K562 (cell line): Measurements from ENCODE around the gene CDCA5. TPM values are rescaled to one million over a fixed set of nuclear protein-coding genes. Genes with fewer than 3 reads are reported as not detected.
A peak's percentile ranks its signal among the peaks of the same experiment; 100 is the strongest.

ENCODE experiments used
- DDX20 ChIP-seq: fragments of 450-650 bp; IDR thresholded peaks from 2 replicates; pipeline ENCODE4 v1.6.1; 2016; ENCODE audit warnings: missing genetic modification characterization, low read depth, mild to moderate bottlenecking, missing compliant biosample characterization, moderate library complexity
- E2F3 ChIP-seq: fragments of 250-450 bp; sonication (Bioruptor Pico); IDR thresholded peaks from 2 replicates; pipeline ENCODE4 v1.4.0; 2020; ENCODE audit warnings: mild to moderate bottlenecking
- ESRRB ChIP-seq: fragments of 250-450 bp; sonication (Bioruptor Pico); IDR thresholded peaks from 2 replicates; pipeline ENCODE4 v1.5.0; 2020; ENCODE audit warnings: mild to moderate bottlenecking, moderate library complexity, borderline replicate concordance
- GTF2F1 ChIP-seq: IDR thresholded peaks from 2 replicates; pipeline ENCODE4 v1.6.1; 2011; ENCODE audit warnings: low read depth, low read length, improper control_type of control experiment
- ILK ChIP-seq: fragments of 450-650 bp; IDR thresholded peaks from 2 replicates; pipeline ENCODE4 v1.6.1; 2016; ENCODE audit warnings: missing genetic modification characterization, low read depth, mild to moderate bottlenecking, missing compliant biosample characterization, moderate library complexity, borderline replicate concordance
- KDM4B ChIP-seq, 2 experiments: fragments of 450-650 bp in 1 of 2; sonication (generic) in 1 of 2; IDR thresholded peaks; 2 replicates each; pipeline ENCODE4 v1.6.1; 2016 to 2017; ENCODE audit warnings: borderline replicate concordance in 2 of 2, antibody characterized with exemption in 1 of 2, low read depth in 1 of 2, mild to moderate bottlenecking in 1 of 2
- LARP7 ChIP-seq: fragments of 450-650 bp; IDR thresholded peaks from 2 replicates; pipeline ENCODE4 v1.6.1; 2016
- NR2C1 ChIP-seq, 2 experiments: fragments of 450-650 bp; IDR thresholded peaks; 2 replicates each; pipeline ENCODE4 v1.6.1; 2017; ENCODE audit warnings: mild to moderate bottlenecking in 2 of 2, antibody characterized with exemption in 1 of 2, inconsistent platforms in 1 of 2, missing compliant biosample characterization in 1 of 2, missing genetic modification characterization in 1 of 2
- TCF7L2 ChIP-seq: fragments of 150-350 bp; IDR thresholded peaks from 2 replicates; pipeline ENCODE4 v1.6.1; 2016; ENCODE audit warnings: low read depth, mild to moderate bottlenecking, low read length, moderate library complexity
- TEAD4 ChIP-seq, 2 experiments: sonication (generic) in 1 of 2; formaldehyde crosslinking in 1 of 2; IDR thresholded peaks; 2 replicates each; pipeline versions ENCODE4 v1.6.1 to v1.8.0; 2012 to 2022; ENCODE audit warnings: borderline replicate concordance in 1 of 2, inconsistent platforms in 1 of 2, low read length in 1 of 2, mild to moderate bottlenecking in 1 of 2, missing genetic modification reagents in 1 of 2
- ZNF140 ChIP-seq: fragments of 250-450 bp; sonication (Bioruptor Pico); IDR thresholded peaks from 2 replicates; pipeline ENCODE4 v1.8.0; 2021; ENCODE audit warnings: moderate library complexity, mild to moderate bottlenecking, inconsistent platforms
- ZNF165 ChIP-seq: fragments of 250-450 bp; sonication (Bioruptor Pico); IDR thresholded peaks from 2 replicates; pipeline ENCODE4 v1.4.0; 2020; ENCODE audit warnings: borderline replicate concordance
- ZNF217 ChIP-seq: sonication (generic); formaldehyde crosslinking; IDR thresholded peaks from 2 replicates; pipeline ENCODE4 v1.8.0; 2022; ENCODE audit warnings: mild to moderate bottlenecking, missing genetic modification reagents
- polyA plus RNA-seq, 8 experiments: library from polyadenylated mRNA; depleted of rRNA in 4 of 8; stranded (reverse) in 5 of 8; unstranded in 3 of 8; fragments of >200 nt; fragmentation: Nextera tagmentation in 2 of 8; fragmentation: Illumina TruSeq in 1 of 8; extraction: Ambion mirVana in 2 of 8; extraction: Trizol in 1 of 8; gene quantifications; 2 replicates each; pipeline versions ENCODE4 v1.2.1 to v1.2.3, GENCODE V29; 2011 to 2014; ENCODE audit warnings: inconsistent platforms in 1 of 8, missing spikeins in 1 of 8
- total RNA-seq, 7 experiments: library from RNA; depleted of rRNA in 6 of 7; stranded (reverse); fragments of >200 nt in 6 of 7; fragmentation: Illumina TruSeq in 2 of 7; extraction: Trizol in 2 of 7; gene quantifications; 2 replicates each; pipeline versions ENCODE4 v1.2.1 to v1.2.3, GENCODE V29; 2011 to 2021; ENCODE audit warnings: low replicate concordance in 1 of 7
- TF ChIP-seq, protein P1 (sequence below): fragments of 450-650 bp; IDR thresholded peaks from 2 replicates; pipeline ENCODE4 v1.6.1; 2016; ENCODE audit warnings: mild to moderate bottlenecking
- TF ChIP-seq, protein P2 (sequence below): sonication (generic); formaldehyde crosslinking; IDR thresholded peaks from 2 replicates; pipeline ENCODE4 v1.8.1; 2023; ENCODE audit warnings: mild to moderate bottlenecking, missing genetic modification reagents
- TF ChIP-seq, protein P3 (sequence below): fragments of 250-450 bp; sonication (Bioruptor Pico); IDR thresholded peaks from 2 replicates; pipeline ENCODE4 v1.4.0; 2020; ENCODE audit warnings: mild to moderate bottlenecking, moderate library complexity
- TF ChIP-seq, protein P4 (sequence below): fragments of 250-450 bp; sonication (Bioruptor Pico); IDR thresholded peaks from 2 replicates; pipeline ENCODE4 v1.5.0; 2021

The CDCA5 gene
- total and polyA plus RNA-seq, 9 of the 15 experiments (the other 6 are each of a cell fraction or from before 2014, with no cell fraction given), result 18.9 to 94.3 (median 64.6) TPM

DNA sequence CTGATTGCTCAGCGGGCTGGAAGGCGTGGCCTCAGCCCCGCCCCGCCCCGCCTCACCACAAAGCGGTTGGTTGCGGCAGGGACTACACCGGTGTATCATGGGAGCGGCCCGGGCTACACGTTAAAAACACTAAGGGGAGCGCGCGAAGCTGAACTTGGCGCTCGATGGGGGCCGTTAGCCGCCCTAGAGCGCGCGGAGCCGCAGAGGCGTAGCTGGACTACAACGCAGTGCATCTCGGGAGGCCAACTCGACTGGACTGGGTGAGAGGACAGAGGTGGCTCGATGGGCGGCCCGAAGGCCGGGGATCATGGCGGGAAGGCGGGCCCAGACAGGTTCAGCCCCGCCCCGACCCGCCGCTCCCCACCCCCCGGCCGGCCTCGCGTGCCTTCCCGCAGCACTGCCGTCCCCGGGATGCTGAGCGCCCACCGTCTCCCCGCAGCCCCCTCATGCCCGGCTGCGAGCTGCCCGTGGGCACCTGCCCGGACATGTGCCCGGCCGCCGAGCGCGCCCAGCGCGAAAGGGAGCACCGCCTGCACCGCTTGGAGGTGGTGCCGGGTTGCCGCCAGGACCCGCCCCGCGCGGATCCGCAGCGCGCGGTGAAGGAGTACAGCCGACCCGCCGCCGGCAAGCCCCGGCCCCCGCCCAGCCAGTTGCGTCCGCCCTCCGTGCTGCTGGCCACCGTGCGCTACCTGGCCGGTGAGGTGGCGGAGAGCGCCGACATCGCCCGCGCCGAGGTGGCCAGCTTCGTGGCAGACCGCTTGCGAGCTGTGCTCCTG, 42.8 kb downstream of the CDCA5 start, which contains the start of gene SAC3D1 (continued):
- TF ChIP-seq, protein P1, sequence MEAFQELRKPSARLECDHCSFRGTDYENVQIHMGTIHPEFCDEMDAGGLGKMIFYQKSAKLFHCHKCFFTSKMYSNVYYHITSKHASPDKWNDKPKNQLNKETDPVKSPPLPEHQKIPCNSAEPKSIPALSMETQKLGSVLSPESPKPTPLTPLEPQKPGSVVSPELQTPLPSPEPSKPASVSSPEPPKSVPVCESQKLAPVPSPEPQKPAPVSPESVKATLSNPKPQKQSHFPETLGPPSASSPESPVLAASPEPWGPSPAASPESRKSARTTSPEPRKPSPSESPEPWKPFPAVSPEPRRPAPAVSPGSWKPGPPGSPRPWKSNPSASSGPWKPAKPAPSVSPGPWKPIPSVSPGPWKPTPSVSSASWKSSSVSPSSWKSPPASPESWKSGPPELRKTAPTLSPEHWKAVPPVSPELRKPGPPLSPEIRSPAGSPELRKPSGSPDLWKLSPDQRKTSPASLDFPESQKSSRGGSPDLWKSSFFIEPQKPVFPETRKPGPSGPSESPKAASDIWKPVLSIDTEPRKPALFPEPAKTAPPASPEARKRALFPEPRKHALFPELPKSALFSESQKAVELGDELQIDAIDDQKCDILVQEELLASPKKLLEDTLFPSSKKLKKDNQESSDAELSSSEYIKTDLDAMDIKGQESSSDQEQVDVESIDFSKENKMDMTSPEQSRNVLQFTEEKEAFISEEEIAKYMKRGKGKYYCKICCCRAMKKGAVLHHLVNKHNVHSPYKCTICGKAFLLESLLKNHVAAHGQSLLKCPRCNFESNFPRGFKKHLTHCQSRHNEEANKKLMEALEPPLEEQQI, result no peak
- TF ChIP-seq TEAD4 (IDR thresholded peaks at IDR 0.05; ENCODE audit: low read length) (no peak), TEAD4 (CRISPR knock-in tag; IDR thresholded peaks at IDR 0.05; ENCODE audit: borderline replicate concordance) (no peak), KDM4B (IDR thresholded peaks at IDR 0.05; ENCODE audit: borderline replicate concordance in 2 of 2, low read depth in 1 of 2) (no peak; a peak in 1 of 4 replicates), E2F3 (peak; percentile 82), NR2C1 (IDR thresholded peaks at IDR 0.05) (peak; percentile 84), NR2C1 (tag; IDR thresholded peaks at IDR 0.05) (peak; percentile 94), ZNF217 (CRISPR knock-in tag) (no peak), ESRRB (CRISPR knock-in tag) (no peak), ZNF140 (CRISPR knock-in tag) (no peak), TCF7L2 (no peak), DDX20 (tag) (no peak), ILK (no peak), GTF2F1 (no peak), LARP7 (no peak), ZNF165 (CRISPR knock-in tag) (0 out of 2 replicates have a peak, but pooled peaks have one; percentile 69)
- TF ChIP-seq, protein P2, sequence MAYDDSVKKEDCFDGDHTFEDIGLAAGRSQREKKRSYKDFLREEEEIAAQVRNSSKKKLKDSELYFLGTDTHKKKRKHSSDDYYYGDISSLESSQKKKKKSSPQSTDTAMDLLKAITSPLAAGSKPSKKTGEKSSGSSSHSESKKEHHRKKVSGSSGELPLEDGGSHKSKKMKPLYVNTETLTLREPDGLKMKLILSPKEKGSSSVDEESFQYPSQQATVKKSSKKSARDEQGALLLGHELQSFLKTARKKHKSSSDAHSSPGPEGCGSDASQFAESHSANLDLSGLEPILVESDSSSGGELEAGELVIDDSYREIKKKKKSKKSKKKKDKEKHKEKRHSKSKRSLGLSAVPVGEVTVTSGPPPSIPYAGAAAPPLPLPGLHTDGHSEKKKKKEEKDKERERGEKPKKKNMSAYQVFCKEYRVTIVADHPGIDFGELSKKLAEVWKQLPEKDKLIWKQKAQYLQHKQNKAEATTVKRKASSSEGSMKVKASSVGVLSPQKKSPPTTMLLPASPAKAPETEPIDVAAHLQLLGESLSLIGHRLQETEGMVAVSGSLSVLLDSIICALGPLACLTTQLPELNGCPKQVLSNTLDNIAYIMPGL (CRISPR knock-in tag), result no peak
- TF ChIP-seq, protein P3, sequence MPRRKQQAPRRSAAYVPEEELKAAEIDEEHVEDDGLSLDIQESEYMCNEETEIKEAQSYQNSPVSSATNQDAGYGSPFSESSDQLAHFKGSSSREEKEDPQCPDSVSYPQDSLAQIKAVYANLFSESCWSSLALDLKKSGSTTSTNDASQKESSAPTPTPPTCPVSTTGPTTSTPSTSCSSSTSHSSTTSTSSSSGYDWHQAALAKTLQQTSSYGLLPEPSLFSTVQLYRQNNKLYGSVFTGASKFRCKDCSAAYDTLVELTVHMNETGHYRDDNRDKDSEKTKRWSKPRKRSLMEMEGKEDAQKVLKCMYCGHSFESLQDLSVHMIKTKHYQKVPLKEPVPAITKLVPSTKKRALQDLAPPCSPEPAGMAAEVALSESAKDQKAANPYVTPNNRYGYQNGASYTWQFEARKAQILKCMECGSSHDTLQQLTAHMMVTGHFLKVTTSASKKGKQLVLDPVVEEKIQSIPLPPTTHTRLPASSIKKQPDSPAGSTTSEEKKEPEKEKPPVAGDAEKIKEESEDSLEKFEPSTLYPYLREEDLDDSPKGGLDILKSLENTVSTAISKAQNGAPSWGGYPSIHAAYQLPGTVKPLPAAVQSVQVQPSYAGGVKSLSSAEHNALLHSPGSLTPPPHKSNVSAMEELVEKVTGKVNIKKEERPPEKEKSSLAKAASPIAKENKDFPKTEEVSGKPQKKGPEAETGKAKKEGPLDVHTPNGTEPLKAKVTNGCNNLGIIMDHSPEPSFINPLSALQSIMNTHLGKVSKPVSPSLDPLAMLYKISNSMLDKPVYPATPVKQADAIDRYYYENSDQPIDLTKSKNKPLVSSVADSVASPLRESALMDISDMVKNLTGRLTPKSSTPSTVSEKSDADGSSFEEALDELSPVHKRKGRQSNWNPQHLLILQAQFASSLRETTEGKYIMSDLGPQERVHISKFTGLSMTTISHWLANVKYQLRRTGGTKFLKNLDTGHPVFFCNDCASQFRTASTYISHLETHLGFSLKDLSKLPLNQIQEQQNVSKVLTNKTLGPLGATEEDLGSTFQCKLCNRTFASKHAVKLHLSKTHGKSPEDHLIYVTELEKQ (CRISPR knock-in tag), result no peak
- TF ChIP-seq, protein P4, sequence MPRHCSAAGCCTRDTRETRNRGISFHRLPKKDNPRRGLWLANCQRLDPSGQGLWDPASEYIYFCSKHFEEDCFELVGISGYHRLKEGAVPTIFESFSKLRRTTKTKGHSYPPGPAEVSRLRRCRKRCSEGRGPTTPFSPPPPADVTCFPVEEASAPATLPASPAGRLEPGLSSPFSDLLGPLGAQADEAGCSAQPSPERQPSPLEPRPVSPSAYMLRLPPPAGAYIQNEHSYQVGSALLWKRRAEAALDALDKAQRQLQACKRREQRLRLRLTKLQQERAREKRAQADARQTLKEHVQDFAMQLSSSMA (CRISPR knock-in tag), result no peak
